Kidney capillary endothelial cell (primary cell): ENCODE measurements around the gene CNTNAP4.

Source experiments
- DNase-seq: peaks from one replicate; pipeline ENCODE4 v3.0.0-alpha.2; 2018; ENCODE audit warnings: low spot score

Gene CNTNAP4

GRCh38 chr16:76490036-76490639 is 212.9 kb downstream of the CNTNAP4 start:
- no peak for DNase-seq

DNA sequence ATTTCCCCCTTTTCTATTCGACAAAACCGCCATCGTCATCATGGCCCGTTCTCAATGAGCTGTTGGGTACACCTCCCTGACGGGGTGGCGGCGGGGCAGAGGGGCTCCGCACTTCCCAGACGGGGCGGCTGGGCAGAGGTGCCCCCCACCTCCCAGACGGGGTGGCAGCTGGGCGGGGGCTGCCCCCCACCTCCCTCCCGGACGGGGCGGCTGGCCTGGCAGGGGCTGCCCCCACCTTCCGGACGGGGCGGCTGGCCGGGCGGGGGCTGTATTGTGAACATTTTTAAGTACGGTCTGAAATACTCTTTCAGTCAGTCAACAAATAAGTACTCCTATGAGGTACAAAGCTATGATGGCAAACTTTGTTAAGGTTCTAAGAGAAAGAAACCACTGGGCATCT is 222.8 kb downstream of the CNTNAP4 start:
- no peak for DNase-seq

- DNase-seq: no peak
Measured at GRCh38 chr16:76502063-76502462, 224.9 kb downstream of the CNTNAP4 start.

- DNase-seq: no peak
Measured at GRCh38 chr16:76502555-76502954, 225.4 kb downstream of the CNTNAP4 start.

DNA sequence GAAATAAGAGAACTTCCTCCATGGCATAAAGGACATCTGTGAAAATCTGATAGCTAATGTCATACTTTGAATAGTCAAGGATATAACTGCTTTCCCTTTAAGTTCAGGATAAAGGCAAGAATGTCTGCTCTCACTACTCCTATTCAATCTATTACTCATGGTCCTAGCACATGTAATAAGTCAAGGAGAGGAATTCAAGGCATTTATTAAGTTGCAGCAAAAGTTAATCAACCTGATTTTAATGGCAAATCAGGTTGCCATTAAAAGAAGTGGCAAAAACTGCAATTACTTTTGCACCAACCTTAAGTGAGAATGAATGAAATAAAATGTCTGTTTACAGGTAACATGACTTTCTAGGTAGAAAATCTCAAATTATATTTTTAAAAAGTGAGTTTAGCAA is 225.9 kb downstream of the CNTNAP4 start:
- DNase-seq: no peak

GRCh38 chr16:76511203-76511602 is 234.0 kb downstream of the CNTNAP4 start:
- no peak for DNase-seq

GRCh38 chr16:76518781-76519180 is 241.6 kb downstream of the CNTNAP4 start:
- DNase-seq: no peak

DNA sequence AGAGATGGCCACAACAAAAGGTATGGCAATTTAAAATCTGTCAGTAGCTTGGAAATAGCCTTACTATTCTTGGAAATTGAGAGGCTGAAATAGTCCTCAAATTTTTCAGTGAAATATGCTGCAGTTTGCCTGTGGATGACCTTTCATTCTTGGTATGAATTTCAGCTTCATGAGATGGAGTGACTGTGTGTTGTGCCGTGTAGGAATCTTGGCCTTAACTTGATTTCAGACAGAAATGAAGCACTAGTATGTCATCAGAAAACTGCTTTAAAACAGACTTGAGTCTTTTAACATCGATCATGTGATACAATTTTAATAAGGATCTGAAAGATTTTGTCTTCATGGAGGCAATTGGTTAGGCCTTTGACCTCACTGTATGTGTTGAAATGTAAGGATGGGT is 247.2 kb downstream of the CNTNAP4 start:
- no peak for DNase-seq

DNA sequence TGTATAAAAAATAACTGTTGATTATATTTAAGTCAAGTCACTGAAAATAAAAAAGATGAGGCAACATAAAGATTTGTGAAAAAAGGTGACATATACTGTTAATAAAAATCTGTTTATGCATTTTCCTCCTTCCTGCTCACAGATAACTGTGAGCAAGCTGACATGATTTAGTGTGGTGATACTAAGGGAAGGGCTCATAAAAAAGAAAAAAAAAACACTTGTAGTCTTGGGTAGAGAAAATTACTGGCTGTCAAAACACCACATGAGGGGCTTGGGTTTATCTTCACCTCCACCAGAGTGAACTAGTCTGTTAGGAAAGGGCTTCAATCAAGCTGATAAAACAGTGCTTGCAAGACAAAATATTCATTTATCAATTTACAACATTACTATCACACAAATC is 247.6 kb downstream of the CNTNAP4 start:
- no peak for DNase-seq

GRCh38 chr16:76527244-76527643 is 250.0 kb downstream of the CNTNAP4 start:
- no peak for DNase-seq

DNA sequence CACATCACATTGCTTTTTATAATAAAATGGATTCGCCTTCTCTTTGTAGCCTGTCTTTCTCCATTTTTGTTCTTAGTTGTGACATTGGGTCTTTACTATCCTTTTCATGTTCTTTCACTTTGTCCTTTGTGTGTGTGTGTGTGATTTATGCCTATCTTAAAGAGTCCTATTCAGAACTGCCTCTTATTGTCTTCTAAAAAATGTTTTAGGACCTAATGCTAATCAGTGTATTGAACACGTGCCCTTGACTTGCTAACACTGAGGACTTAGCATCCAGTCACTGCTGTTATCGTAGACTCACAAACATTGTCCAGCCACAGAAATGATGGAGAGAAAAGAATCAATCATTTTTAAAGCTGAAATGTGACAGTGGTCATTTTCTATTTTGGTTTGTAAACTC is 251.9 kb downstream of the CNTNAP4 start:
- no peak for DNase-seq

DNA sequence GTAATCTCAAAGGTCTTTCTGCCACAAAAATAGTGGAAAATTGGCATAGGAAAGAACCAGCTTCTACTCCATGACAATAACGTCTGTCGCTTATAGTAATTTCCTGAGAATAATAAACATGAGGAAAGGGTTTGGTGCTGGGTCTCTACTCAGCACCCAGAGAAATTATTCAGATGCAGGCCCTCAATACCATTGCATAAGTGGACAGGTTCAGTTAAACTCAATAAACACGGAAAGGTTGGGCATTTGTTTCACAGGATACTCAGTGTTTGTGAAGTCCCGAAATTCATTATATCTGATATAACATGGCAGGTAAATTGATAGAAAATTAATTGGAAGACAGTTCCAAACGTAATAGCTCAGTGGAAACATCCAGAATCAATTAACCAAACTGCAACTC is 254.0 kb downstream of the CNTNAP4 start:
- no peak for DNase-seq

DNA sequence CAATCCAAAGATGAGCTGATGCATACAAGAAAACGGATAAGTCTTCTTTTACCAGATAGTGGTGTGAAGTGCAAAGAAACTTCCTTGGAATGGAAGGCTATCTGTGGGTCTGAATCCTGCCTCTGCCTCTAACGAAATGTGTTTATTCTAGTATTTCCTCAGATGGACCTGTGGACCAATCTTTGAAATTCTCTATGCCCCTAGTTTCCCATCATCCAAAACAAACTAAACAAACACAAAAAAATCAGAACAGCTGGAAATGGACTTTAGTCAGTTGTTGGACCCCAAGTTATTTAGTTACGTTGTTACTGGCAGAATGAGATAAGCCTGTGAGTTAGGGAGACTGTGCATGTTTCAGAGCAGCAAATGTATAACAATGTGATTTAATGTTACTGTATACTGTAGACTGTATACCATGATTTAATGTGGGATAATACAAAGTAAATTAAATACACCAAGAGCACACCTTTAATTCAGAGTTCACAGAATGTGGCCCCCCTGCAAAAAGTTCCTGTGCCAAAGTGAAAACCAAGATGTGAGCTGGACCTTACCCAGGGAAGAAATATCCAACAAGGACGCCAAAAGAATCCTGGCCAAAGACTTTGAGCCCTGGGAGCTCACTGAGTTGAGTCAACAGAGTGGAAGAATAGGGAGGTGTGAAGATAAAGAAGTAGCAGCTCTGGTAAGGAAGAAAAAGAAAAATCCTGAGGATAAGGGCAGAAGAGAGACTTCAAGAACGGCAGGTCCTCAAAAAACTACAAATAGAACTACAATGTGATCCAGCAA is 255.2 kb downstream of the CNTNAP4 start:
- no peak for DNase-seq

GRCh38 chr16:76539609-76540008 is 262.4 kb downstream of the CNTNAP4 start:
- DNase-seq: no peak

DNA sequence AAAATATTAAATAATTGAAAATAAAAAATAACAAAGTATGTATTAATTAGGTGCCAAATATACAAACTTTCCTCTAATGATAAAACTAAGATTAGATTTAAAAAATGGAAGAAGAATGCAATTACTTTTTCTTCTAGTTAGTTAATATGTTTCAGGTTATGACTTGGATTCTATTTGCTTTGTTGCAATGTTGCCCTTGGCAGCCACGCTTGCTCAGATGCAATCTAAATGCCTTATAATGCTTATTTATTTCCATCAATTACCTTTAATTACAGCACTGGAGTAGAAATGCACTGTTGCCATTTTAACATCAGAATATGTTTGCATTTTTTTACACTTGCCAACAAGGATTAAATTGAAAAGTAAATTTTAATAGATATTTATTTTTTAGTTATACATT is 263.9 kb downstream of the CNTNAP4 start:
- no peak for DNase-seq

- no peak for DNase-seq
Measured at GRCh38 chr16:76565542-76565941, 288.3 kb downstream of the CNTNAP4 start.

DNA sequence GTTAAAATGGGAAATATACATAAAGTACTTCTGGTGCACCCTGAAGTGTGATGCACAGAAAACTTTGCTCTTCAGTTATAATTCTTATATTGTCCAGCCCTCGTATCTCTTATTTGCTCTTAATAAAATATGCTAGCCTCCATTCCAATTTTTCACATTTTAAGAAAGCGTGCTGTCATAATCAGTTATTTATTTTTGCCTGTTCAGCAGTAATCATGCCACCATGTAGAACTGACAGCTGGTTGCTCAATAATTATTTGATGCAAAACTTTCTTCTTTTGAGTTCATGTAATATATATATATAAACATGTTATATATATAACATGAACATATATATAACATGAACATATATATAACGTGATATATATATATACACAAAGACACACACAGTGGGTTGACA is 294.6 kb downstream of the CNTNAP4 start:
- no peak for DNase-seq

GRCh38 chr16:76573281-76573680 is 296.1 kb downstream of the CNTNAP4 start:
- DNase-seq: no peak

DNA sequence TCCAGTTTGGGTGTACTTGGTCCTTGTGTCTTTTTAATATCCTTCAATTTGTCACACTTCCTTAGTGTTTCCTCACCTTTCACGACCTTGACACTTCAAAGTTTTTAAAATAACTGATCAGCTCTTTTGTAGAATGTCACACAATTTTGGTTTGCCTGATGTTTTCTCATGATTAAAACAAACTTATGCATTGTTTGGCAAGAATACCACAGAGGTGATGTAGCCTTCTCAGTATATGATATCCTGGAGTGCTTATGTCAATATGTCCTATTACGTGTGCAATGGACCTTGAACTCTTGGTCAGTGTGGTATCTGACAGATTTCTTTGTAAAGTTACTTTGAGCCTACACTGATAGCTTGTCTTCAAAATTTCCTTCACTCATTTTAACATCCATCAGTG is 297.4 kb downstream of the CNTNAP4 start:
- no peak for DNase-seq

DNA sequence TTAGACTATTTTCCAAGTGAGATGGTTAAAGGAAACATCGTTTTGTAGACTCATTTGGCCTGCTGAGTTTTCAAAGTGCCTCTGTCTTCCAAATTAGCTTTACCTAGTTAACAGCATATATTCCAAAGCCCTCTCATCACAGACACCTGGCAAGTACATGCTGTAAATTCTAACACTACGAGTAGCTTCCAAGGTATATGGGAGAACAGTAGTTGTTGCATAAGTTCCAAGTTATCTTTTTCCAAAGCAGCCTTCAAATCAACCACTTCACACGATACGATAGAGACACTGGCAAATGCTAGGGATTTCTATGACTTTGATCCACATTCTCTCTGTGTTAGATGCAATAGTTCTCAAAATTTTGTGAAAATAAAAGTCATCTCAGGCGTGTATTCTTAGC is 299.3 kb downstream of the CNTNAP4 start:
- no peak for DNase-seq

- DNase-seq: no peak
Measured at GRCh38 chr16:76577003-76577402, 299.8 kb downstream of the CNTNAP4 start.

- DNase-seq: no peak
Measured at GRCh38 chr16:76579277-76579922, 302.2 kb downstream of the CNTNAP4 start.

DNA sequence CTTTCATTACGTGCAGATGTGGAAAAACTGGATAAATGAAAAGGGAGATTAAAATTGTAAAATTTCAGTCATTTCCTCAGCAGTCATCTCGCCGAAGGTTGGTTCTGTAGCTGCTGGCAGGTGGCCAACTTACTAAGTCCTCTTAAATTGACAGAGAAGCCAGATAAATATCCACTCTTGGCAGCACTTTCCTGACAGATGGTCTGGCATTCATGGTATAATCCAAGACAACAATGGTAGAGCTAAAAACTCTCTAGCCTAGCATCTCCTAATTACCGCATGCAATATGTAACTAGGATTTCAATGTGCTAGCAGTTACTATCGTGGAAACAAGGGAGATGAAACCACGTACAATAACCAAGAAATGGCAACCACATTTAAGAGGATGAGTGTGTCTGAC is 306.3 kb downstream of the CNTNAP4 start:
- no peak for DNase-seq
